ENCODE measurements around the gene PPARA. TPM values are rescaled to one million over a fixed set of nuclear protein-coding genes. Genes with fewer than 3 reads are reported as not detected.

PPARA gene
- total and polyA plus RNA-seq, 2 donors (not counting 1 experiment from before 2014, with no cell fraction given), result 4.1 to 29.8 TPM

GRCh38 chr22:46102752-46103151 is 47.6 kb upstream of the PPARA start:
- H3K9me3 Mint-ChIP-seq (ENCODE audit: insufficient read depth), result no peaks in the 10 kb centered on the region
- TF ChIP-seq CTCF (IDR thresholded peaks at IDR 0.05) (no peak), EZH2 (IDR thresholded peaks at IDR 0.05; ENCODE audit: borderline replicate concordance, insufficient read depth, low read depth, low read length, poor library complexity, severe bottlenecking) (no peak)
- H3K27me3 ChIP-seq (replicated peaks in 1 of 4; ENCODE audit: control extremely low read depth in 1 of 4, control insufficient read depth in 3 of 4, insufficient read depth in 4 of 4, low read length in 3 of 4), result no peaks in the 10 kb centered on the region
- no peaks in the 10 kb centered on the region for H3K79me2 ChIP-seq (ENCODE audit: control insufficient read depth, insufficient read depth, low read length)
- WGBS (ENCODE audit: insufficient coverage), result 95% methylated on average over 13 of the region's 13 CpGs
- ATAC-seq (ENCODE audit: low read depth) (no peak), DNase-seq (no peak)
- no peaks in the 10 kb centered on the region for H3K9me3 ChIP-seq (ENCODE audit: control extremely low read depth in 1 of 3, control insufficient read depth in 2 of 3, insufficient read depth in 1 of 3, low read length in 2 of 3)
- no peak overlapping the region for H3K4me2 ChIP-seq (replicated peaks; ENCODE audit: low read depth, low read length, poor library complexity, severe bottlenecking)
- H3K4me3 Mint-ChIP-seq, result no peak overlapping the region
- H3K9ac ChIP-seq (ENCODE audit: low read length), result no peak overlapping the region
- no peaks in the 10 kb centered on the region for H3K27me3 Mint-ChIP-seq
- intact Hi-C loops (cut with micrococcal nuclease), result no loop called here
- H3K4me1 ChIP-seq (ENCODE audit: control insufficient read depth in 2 of 2, insufficient read depth in 2 of 2, low read length in 2 of 2), result no peaks in the 10 kb centered on the region
- no peak overlapping the region for H3K27ac Mint-ChIP-seq
- H3K36me3 ChIP-seq (replicated peaks in 1 of 2; ENCODE audit: control extremely low read depth in 1 of 2, control insufficient read depth in 1 of 2, extremely low read depth in 1 of 2, insufficient read depth in 2 of 2, low read length in 1 of 2), result peaks cover 0 to 5% of the 10 kb centered on the region in 2 experiments
- no peak overlapping the region for H2AFZ ChIP-seq (ENCODE audit: insufficient read depth, low read depth, low read length, poor library complexity, severe bottlenecking)
- no peak overlapping the region for H3K27ac ChIP-seq (ENCODE audit: low read length in 2 of 2)
- CTCF ChIA-PET, result no interaction called here
- no peak overlapping the region for H3K4me3 ChIP-seq (ENCODE audit: control extremely low read depth in 1 of 5, extremely low read depth in 1 of 5, insufficient read depth in 1 of 5, low read depth in 2 of 5, low read length in 4 of 5)
- POLR2A ChIA-PET, result no interaction called here
- no peaks in the 10 kb centered on the region for H4K20me1 ChIP-seq (ENCODE audit: control insufficient read depth, insufficient read depth, low read length, poor library complexity, severe bottlenecking)
- no peaks in the 10 kb centered on the region for H3K4me1 Mint-ChIP-seq

- Histone ChIP-seq H3K27ac (ENCODE audit: low read length in 2 of 2) (no peak overlapping the region), H3K79me2 (ENCODE audit: control insufficient read depth, insufficient read depth, low read length) (no peaks in the 10 kb centered on the region), H3K9me3 (ENCODE audit: control extremely low read depth in 1 of 3, control insufficient read depth in 2 of 3, insufficient read depth in 1 of 3, low read length in 2 of 3) (no peaks in the 10 kb centered on the region), H3K4me1 (ENCODE audit: control insufficient read depth in 2 of 2, insufficient read depth in 2 of 2, low read length in 2 of 2) (no peaks in the 10 kb centered on the region), H3K36me3 (replicated peaks in 1 of 2; ENCODE audit: control extremely low read depth in 1 of 2, control insufficient read depth in 1 of 2, extremely low read depth in 1 of 2, insufficient read depth in 2 of 2, low read length in 1 of 2) (peaks cover 0 to 5% of the 10 kb centered on the region in 2 experiments), H2AFZ (ENCODE audit: insufficient read depth, low read depth, low read length, poor library complexity, severe bottlenecking) (no peak overlapping the region), H4K20me1 (ENCODE audit: control insufficient read depth, insufficient read depth, low read length, poor library complexity, severe bottlenecking) (no peaks in the 10 kb centered on the region), H3K27me3 (replicated peaks in 1 of 4; ENCODE audit: control extremely low read depth in 1 of 4, control insufficient read depth in 3 of 4, insufficient read depth in 4 of 4, low read length in 3 of 4) (no peaks in the 10 kb centered on the region), H3K9ac (ENCODE audit: low read length) (no peak overlapping the region), H3K4me2 (replicated peaks; ENCODE audit: low read depth, low read length, poor library complexity, severe bottlenecking) (no peak overlapping the region), H3K4me3 (ENCODE audit: control extremely low read depth in 1 of 5, extremely low read depth in 1 of 5, insufficient read depth in 1 of 5, low read depth in 2 of 5, low read length in 4 of 5) (no peak overlapping the region)
- Mint-ChIP-seq H3K27ac (no peak overlapping the region), H3K4me3 (no peak overlapping the region), H3K4me1 (no peaks in the 10 kb centered on the region), H3K27me3 (no peaks in the 10 kb centered on the region), H3K9me3 (ENCODE audit: insufficient read depth) (no peaks in the 10 kb centered on the region)
- DNase-seq (no peak), ATAC-seq (ENCODE audit: low read depth) (no peak)
- WGBS (ENCODE audit: insufficient coverage), result 95% methylated on average over 13 of the region's 13 CpGs
- ChIA-PET CTCF (no interaction called here), POLR2A (no interaction called here)
- TF ChIP-seq EZH2 (IDR thresholded peaks at IDR 0.05; ENCODE audit: borderline replicate concordance, insufficient read depth, low read depth, low read length, poor library complexity, severe bottlenecking) (no peak), CTCF (IDR thresholded peaks at IDR 0.05) (no peak)
- intact Hi-C loops (cut with micrococcal nuclease), result no loop called here
Measured at GRCh38 chr22:46103181-46103580, 47.1 kb upstream of the PPARA start.

Measured in B cell (primary cell).